Gastrocnemius medialis (tissue), 4 donors: Measurements from ENCODE around the gene CMIP. TPM values are rescaled to one million over a fixed set of nuclear protein-coding genes. Genes with fewer than 3 reads are reported as not detected.

ENCODE experiments used
- ATAC-seq, 2 donors: fragments of 150-250 bp; one replicate each; pipeline ENCODE4 v1.9.1; 2016
- DNase-seq, 2 donors: peaks; one replicate each; pipeline ENCODE4 v3.0.0-alpha.2; 2019
- H3K27ac ChIP-seq, 4 donors: fragments of 200-600 bp; sonication (generic); 1 replicate in 1 of 4; 2 replicates in 3 of 4; pipeline ENCODE4 v1.5.1; 2016 to 2018; ENCODE audit warnings: mild to moderate bottlenecking in 2 of 4, moderate library complexity in 1 of 4
- H3K27me3 ChIP-seq, 3 donors: fragments of 200-600 bp; sonication (generic) in 2 of 3; 1 replicate in 1 of 3; 2 replicates in 2 of 3; pipeline versions ENCODE4 v1.5.1 to v1.6.0; 2016 to 2019; ENCODE audit warnings: mild to moderate bottlenecking in 1 of 3, moderate library complexity in 1 of 3
- H3K36me3 ChIP-seq, 2 donors: fragments of 200-600 bp; sonication (generic) in 1 of 2; one replicate each; pipeline ENCODE4 v1.5.1; 2017 to 2018
- H3K4me1 ChIP-seq, 2 donors: fragments of 200-600 bp; sonication (generic) in 1 of 2; one replicate each; pipeline ENCODE4 v1.5.1; 2016 to 2017; ENCODE audit warnings: mild to moderate bottlenecking in 2 of 2
- H3K4me3 ChIP-seq, 4 donors: fragments of 200-600 bp; sonication (generic) in 3 of 4; 1 replicate in 1 of 4; 2 replicates in 3 of 4; pipeline ENCODE4 v1.5.1; 2016 to 2019; ENCODE audit warnings: mild to moderate bottlenecking in 2 of 4
- H3K9me3 ChIP-seq, 3 donors: fragments of 200-600 bp; sonication (generic) in 2 of 3; 1 replicate in 1 of 3; 2 replicates in 2 of 3; pipeline ENCODE4 v1.5.1; 2016 to 2019
- POLR2A ChIP-seq, 2 donors: fragments of 450-650 bp; IDR thresholded peaks; one replicate each; pipeline ENCODE4 v1.6.1; 2017; ENCODE audit warnings: antibody characterized with exemption in 2 of 2, mild to moderate bottlenecking in 2 of 2, moderate library complexity in 2 of 2
- in situ Hi-C, 4 donors: fragments of 200-750 bp; cut with MboI; loops; one replicate each; pipeline versions ENCODE4 v1.15.0 to v1.8.0; 2017; ENCODE audit warnings: low sequenced_read_pairs in 4 of 4
- intact Hi-C: fragments of 100-400 bp; cut with DNase I; formaldehyde crosslinking; loops from one replicate; pipeline ENCODE4 v1.15.1; 2023; ENCODE audit warnings: low total_unique reads
- total RNA-seq, 4 donors: library from RNA; depleted of rRNA; stranded (reverse); fragments of >200 nt; gene quantifications; one replicate each; pipeline versions ENCODE4 v1.1.0 to v1.2.3, GENCODE V29; 2016
- TF ChIP-seq, protein P1 (sequence below), 5 experiments: fragments of 450-650 bp in 3 of 5; fragments of 200-600 bp in 2 of 5; sonication (generic) in 2 of 5; IDR thresholded peaks in 4 of 5; conservative IDR thresholded peaks in 1 of 5; 1 replicate in 4 of 5; 2 replicates in 1 of 5; pipeline ENCODE4 v1.5.1; 2016 to 2019; ENCODE audit warnings: antibody characterized with exemption in 5 of 5, mild to moderate bottlenecking in 3 of 5, moderate library complexity in 3 of 5

The CMIP gene
- total RNA-seq, 4 donors from 2014 or later, result 0.90 to 5.1 (median 2.7) TPM

DNA sequence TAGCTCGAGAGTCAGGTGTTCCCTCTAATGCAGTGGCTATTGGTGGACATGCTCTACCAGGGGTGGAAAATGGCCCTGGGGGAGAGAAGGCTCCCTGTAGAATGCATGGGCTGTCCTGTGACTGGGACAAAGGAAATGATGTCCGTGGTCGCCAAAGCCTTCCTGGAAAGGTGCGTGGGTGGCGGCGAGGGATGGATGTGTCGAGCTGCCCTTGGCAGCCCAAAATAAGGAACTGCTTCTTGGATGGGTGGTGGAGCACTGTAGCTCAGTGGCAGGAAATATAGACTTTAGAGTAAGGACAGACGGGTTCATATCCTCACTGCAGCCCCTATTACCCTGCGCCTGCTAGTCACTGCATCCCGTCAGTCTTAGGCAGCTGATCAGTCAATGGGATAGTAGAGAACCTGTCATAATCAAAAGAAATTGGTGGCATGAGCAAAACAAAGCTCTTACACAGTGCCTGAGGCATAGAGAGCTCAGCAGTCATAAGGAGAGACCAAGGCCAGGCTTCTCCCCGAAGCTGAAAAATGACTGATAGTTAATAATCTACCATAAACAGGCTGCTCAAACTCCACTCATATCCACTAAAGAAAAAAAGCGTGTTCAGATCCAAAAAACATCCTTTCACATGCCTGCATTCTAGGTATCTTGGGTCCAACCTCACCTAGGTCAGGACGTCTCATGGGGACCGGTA lies 211.0 kb downstream of the CMIP start:
- no peaks in the 10 kb centered on the region for H3K4me1 ChIP-seq
- H3K27ac ChIP-seq, result no peak overlapping the region
- TF ChIP-seq POLR2A (IDR thresholded peaks at IDR 0.05), result no peak
- TF ChIP-seq, protein P1, sequence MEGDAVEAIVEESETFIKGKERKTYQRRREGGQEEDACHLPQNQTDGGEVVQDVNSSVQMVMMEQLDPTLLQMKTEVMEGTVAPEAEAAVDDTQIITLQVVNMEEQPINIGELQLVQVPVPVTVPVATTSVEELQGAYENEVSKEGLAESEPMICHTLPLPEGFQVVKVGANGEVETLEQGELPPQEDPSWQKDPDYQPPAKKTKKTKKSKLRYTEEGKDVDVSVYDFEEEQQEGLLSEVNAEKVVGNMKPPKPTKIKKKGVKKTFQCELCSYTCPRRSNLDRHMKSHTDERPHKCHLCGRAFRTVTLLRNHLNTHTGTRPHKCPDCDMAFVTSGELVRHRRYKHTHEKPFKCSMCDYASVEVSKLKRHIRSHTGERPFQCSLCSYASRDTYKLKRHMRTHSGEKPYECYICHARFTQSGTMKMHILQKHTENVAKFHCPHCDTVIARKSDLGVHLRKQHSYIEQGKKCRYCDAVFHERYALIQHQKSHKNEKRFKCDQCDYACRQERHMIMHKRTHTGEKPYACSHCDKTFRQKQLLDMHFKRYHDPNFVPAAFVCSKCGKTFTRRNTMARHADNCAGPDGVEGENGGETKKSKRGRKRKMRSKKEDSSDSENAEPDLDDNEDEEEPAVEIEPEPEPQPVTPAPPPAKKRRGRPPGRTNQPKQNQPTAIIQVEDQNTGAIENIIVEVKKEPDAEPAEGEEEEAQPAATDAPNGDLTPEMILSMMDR (IDR thresholded peaks at IDR 0.05 in 4 of 5, conservative IDR thresholded peaks at IDR 0.05 in 1 of 5), result no peak
- no peaks in the 10 kb centered on the region for H3K27me3 ChIP-seq
- in situ Hi-C loops, result no loop called here
- DNase-seq (no peak), ATAC-seq (no peak)
- H3K4me3 ChIP-seq, result no peak overlapping the region
- H3K36me3 ChIP-seq, result no peaks in the 10 kb centered on the region
- H3K9me3 ChIP-seq, result no peaks in the 10 kb centered on the region
- intact Hi-C loops, result no loop called here

DNA sequence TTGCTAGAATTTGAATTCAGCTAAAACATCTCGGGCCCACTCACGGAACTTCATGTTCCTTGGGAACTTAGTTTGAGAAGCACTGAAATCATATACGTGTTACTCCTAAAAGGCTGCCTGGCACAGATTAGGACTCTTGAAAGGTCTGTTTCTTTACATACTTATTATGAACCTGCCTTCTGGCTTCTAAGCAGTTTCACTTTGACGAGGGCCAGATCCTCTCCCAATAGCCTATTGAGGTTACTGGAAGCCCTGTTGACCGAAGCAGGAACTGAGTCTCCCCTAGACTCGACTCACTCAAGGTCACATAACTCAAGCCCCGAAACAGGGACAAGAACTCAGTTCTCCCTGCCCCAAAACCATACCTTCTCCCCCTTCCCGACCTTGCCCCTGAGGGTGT lies 212.6 kb downstream of the CMIP start:
- intact Hi-C loops, result no loop called here
- no peaks in the 10 kb centered on the region for H3K9me3 ChIP-seq
- no peaks in the 10 kb centered on the region for H3K36me3 ChIP-seq
- TF ChIP-seq, protein P1 (IDR thresholded peaks at IDR 0.05 in 4 of 5, conservative IDR thresholded peaks at IDR 0.05 in 1 of 5), result no peak
- in situ Hi-C loops, result no loop called here
- DNase-seq, result no peak
- H3K27me3 ChIP-seq, result no peaks in the 10 kb centered on the region
- no peaks in the 10 kb centered on the region for H3K4me1 ChIP-seq
- H3K27ac ChIP-seq, result no peak overlapping the region
- H3K4me3 ChIP-seq, result no peak overlapping the region
- no peak for ATAC-seq

DNA sequence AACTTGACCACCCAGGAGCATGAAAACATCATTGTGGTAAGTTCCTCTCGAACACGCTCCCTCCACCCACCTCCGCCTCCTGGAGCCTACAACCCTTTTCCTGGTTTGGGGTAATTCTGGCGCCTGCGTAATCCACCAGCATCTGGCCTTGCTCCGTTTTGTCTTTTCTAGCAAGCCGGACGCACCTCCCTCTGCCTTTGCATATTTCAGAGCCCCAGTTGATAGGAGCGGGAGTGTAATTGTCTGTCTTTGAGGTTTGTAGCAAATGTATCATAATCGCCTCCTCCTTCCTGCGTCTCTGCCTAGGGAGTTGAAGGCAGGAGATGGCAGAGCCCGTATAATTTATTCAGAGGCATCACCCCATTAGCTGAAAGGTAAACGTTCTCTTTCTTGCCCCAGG lies 213.2 kb downstream of the CMIP start:
- Histone ChIP-seq H3K9me3 (no peaks in the 10 kb centered on the region), H3K4me3 (no peak overlapping the region), H3K27me3 (no peaks in the 10 kb centered on the region), H3K36me3 (no peaks in the 10 kb centered on the region), H3K4me1 (no peaks in the 10 kb centered on the region), H3K27ac (no peak overlapping the region)
- DNase-seq, result no peak
- no peak for ATAC-seq
- in situ Hi-C loops, result no loop called here
- TF ChIP-seq, protein P1 (IDR thresholded peaks at IDR 0.05 in 4 of 5, conservative IDR thresholded peaks at IDR 0.05 in 1 of 5), result no peak
- TF ChIP-seq POLR2A (IDR thresholded peaks at IDR 0.05), result no peak
- intact Hi-C loops, result no loop called here

DNA sequence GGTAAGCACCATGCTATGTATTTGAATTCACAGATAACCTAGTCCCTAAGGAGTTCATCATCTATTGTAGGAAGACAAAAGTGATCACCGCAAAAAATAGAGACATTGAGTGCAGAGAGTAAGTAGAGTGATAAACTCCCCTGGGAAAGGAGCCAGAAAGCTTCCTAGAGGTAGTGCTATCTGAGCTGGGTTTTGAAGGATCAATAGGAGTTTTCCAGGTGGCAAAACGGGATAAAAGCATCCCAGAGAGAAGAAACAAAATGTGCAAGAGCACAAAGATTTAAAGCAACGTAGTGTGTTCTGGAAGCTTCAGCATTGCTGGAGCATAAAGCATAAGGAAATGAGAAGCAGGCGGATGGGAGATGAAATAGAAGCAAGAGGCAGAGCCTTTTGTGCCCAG lies 213.8 kb downstream of the CMIP start:
- no peaks in the 10 kb centered on the region for H3K9me3 ChIP-seq
- H3K27me3 ChIP-seq, result no peaks in the 10 kb centered on the region
- H3K27ac ChIP-seq, result no peak overlapping the region
- DNase-seq (no peak), ATAC-seq (no peak)
- in situ Hi-C loops (no loop called here), intact Hi-C loops (no loop called here)
- no peaks in the 10 kb centered on the region for H3K4me1 ChIP-seq
- TF ChIP-seq, protein P1 (IDR thresholded peaks at IDR 0.05 in 4 of 5, conservative IDR thresholded peaks at IDR 0.05 in 1 of 5), result no peak
- TF ChIP-seq POLR2A (IDR thresholded peaks at IDR 0.05), result no peak
- H3K4me3 ChIP-seq, result no peak overlapping the region
- H3K36me3 ChIP-seq, result no peaks in the 10 kb centered on the region

DNA sequence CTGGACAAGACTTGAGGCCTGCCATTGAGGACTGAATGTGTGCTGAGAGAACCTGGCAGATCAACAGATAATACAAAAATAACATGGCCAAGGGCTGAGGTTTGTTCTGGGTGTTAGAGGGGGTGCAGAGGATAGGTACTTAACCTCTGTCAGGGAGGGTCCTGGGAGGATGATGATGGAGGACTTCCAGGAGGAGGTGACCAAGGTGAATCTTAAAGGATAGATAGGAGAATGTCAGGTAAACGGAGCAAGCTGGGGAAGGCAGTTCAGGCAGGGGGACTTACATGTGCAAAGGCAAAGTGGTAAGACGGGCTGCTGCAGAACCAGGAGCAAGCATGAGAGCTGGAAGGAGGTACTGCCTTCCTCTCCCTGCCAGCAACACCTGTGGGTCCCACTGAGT lies 214.6 kb downstream of the CMIP start:
- no peaks in the 10 kb centered on the region for H3K36me3 ChIP-seq
- intact Hi-C loops, result no loop called here
- no peak for DNase-seq
- ATAC-seq, result no peak
- no peak overlapping the region for H3K4me3 ChIP-seq
- TF ChIP-seq POLR2A (IDR thresholded peaks at IDR 0.05), result no peak
- TF ChIP-seq, protein P1 (IDR thresholded peaks at IDR 0.05 in 4 of 5, conservative IDR thresholded peaks at IDR 0.05 in 1 of 5), result no peak
- no peaks in the 10 kb centered on the region for H3K27me3 ChIP-seq
- H3K9me3 ChIP-seq, result no peaks in the 10 kb centered on the region
- no peaks in the 10 kb centered on the region for H3K4me1 ChIP-seq
- no peak overlapping the region for H3K27ac ChIP-seq
- in situ Hi-C loops, result no loop called here
